ENCODE results near the gene ATOSB. TPM values are rescaled to one million over a fixed set of nuclear protein-coding genes. Genes with fewer than 3 reads are reported as not detected.
"Not testable (repeated sequence)": the region's sequence is repeated elsewhere in the genome, so short reads cannot be mapped to it uniquely, and the experiment has no call there.

ATOSB gene
- total and polyA plus RNA-seq, 10 donors, result 8.7 to 45.0 (median 33.5) TPM

- H3K4me1 ChIP-seq, result peaks cover 0 to 25% (median 18%) of the 10 kb centered on the region in 6 donors
- intact Hi-C loops (cut with DNase I; ENCODE audit: low total_unique reads), result no loop called here
- H3K27ac ChIP-seq, result no peak overlapping the region
- TF ChIP-seq POLR2A (IDR thresholded peaks at IDR 0.05) (no peak), CTCF (IDR thresholded peaks at IDR 0.05 in 8 of 11, conservative IDR thresholded peaks at IDR 0.05 in 3 of 11) (no peak)
- DNase-seq, result no peak
- H3K36me3 ChIP-seq, result no peaks in the 10 kb centered on the region
- H3K4me3 ChIP-seq, result no peak overlapping the region
- peaks cover 0 to under 1% (median 0%) of the 10 kb centered on the region in 7 donors for H3K27me3 ChIP-seq (replicated peaks in 1 of 7)
- H3K9me3 ChIP-seq, result no peaks in the 10 kb centered on the region
These were observed 41.1 kb upstream of the ATOSB start for GRCh38 chr9:35156781-35157180.

GRCh38 chr9:35152926-35153325, 37.3 kb upstream of the ATOSB start:
- H3K4me3 ChIP-seq, result no peak overlapping the region
- H3K27ac ChIP-seq, result no peak overlapping the region
- 90 to 98% (median 93%) methylated on average over 8 to 9 of the region's 9 CpGs for WGBS, 5 donors
- DNase-seq, result no peak
- H3K4me1 ChIP-seq, result no peaks in the 10 kb centered on the region
- TF ChIP-seq POLR2AphosphoS5 (IDR thresholded peaks at IDR 0.05) (no peak), POLR2A (IDR thresholded peaks at IDR 0.05) (no peak), CTCF (IDR thresholded peaks at IDR 0.05 in 8 of 11, conservative IDR thresholded peaks at IDR 0.05 in 3 of 11) (no peak)
- H3K9me3 ChIP-seq, result peaks cover 2 to 36% (median 29%) of the 10 kb centered on the region in 8 donors
- intact Hi-C loops (cut with DNase I; ENCODE audit: low total_unique reads), result no loop called here
- peaks cover 0 to 6% (median 0%) of the 10 kb centered on the region in 7 donors for H3K27me3 ChIP-seq (replicated peaks in 1 of 7)
- no peaks in the 10 kb centered on the region for H3K36me3 ChIP-seq

- intact Hi-C loops (cut with DNase I; ENCODE audit: low total_unique reads); H3K36me3 ChIP-seq; H3K27ac ChIP-seq; H3K4me3 ChIP-seq; H3K27me3 ChIP-seq (replicated peaks in 1 of 7); DNase-seq; H3K4me1 ChIP-seq: not testable (repeated sequence)
- WGBS, 5 donors, result 70 to 80% (median 78%) methylated on average over 5 of the region's 5 CpGs
- H3K9me3 ChIP-seq, result peaks cover 2 to 85% (median 72%) of the 10 kb centered on the region in 8 donors
These were observed 32.4 kb upstream of the ATOSB start for GRCh38 chr9:35147941-35148563.

- no peak for TF ChIP-seq POLR2AphosphoS5 (IDR thresholded peaks at IDR 0.05)
- TF ChIP-seq CTCF (IDR thresholded peaks at IDR 0.05 in 8 of 11, conservative IDR thresholded peaks at IDR 0.05 in 3 of 11), result no peak
- TF ChIP-seq POLR2A (IDR thresholded peaks at IDR 0.05), result no peak
- Histone ChIP-seq H3K4me3 (no peak overlapping the region), H3K27me3 (replicated peaks in 1 of 7) (peaks cover 0 to 6% (median 0%) of the 10 kb centered on the region in 7 donors), H3K9me3 (peaks cover 0 to 69% (median 58%) of the 10 kb centered on the region in 8 donors), H3K36me3 (no peaks in the 10 kb centered on the region), H3K4me1 (no peaks in the 10 kb centered on the region), H3K27ac (no peak overlapping the region)
- no peak for DNase-seq
- 86 to 93% (median 88%) methylated on average over 5 of the region's 5 CpGs for WGBS, 5 donors
- intact Hi-C loops (cut with DNase I; ENCODE audit: low total_unique reads), result no loop called here
These were observed 26.4 kb upstream of the ATOSB start for GRCh38 chr9:35142037-35142436.
